ENCODE data around the gene RWDD1. TPM values are rescaled to one million over a fixed set of nuclear protein-coding genes. Genes with fewer than 3 reads are reported as not detected.

Gene RWDD1
- total and polyA plus RNA-seq, 8 donors, result 8.7 to 98.1 (median 47.6) TPM

DNA sequence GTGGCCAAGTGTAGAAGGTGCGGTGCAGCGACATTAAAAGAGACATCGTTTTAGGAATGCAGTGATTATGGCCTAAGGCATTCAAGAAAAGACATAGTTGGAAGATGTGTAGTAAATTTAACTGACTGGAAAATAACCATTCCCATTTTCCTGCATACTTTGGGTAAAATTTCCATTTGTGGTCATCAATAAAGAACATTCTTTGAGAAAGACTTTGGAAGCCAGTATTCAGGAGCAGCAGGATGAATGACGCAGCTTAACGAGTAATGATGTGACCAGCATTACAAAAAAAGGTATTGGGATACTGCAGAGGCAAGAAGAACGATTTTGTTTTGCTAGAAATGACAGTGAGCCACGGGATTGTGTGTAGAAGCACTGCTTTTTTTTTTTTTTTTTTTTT, 7.0 kb upstream of the RWDD1 start:
- Histone ChIP-seq H3K4me3 (no peak overlapping the region), H3K27ac (no peak overlapping the region), H3K27me3 (peaks cover 0 to 4% (median 0%) of the 10 kb centered on the region in 3 donors), H3K4me1 (peaks cover 0 to 14% (median 8%) of the 10 kb centered on the region in 4 donors), H3K36me3 (no peaks in the 10 kb centered on the region), H3K9me3 (no peaks in the 10 kb centered on the region)
- TF ChIP-seq EP300 (IDR thresholded peaks at IDR 0.05) (no peak), POLR2AphosphoS5 (IDR thresholded peaks at IDR 0.05) (no peak), POLR2A (IDR thresholded peaks at IDR 0.05) (no peak)
- TF ChIP-seq, protein P1, sequence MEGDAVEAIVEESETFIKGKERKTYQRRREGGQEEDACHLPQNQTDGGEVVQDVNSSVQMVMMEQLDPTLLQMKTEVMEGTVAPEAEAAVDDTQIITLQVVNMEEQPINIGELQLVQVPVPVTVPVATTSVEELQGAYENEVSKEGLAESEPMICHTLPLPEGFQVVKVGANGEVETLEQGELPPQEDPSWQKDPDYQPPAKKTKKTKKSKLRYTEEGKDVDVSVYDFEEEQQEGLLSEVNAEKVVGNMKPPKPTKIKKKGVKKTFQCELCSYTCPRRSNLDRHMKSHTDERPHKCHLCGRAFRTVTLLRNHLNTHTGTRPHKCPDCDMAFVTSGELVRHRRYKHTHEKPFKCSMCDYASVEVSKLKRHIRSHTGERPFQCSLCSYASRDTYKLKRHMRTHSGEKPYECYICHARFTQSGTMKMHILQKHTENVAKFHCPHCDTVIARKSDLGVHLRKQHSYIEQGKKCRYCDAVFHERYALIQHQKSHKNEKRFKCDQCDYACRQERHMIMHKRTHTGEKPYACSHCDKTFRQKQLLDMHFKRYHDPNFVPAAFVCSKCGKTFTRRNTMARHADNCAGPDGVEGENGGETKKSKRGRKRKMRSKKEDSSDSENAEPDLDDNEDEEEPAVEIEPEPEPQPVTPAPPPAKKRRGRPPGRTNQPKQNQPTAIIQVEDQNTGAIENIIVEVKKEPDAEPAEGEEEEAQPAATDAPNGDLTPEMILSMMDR (IDR thresholded peaks at IDR 0.05), result no peak
- 84 to 90% (median 86%) methylated on average over 7 of the region's 7 CpGs for WGBS, 5 donors
- no peak for DNase-seq
- intact Hi-C loops (cut with DNase I; ENCODE audit: low total_unique reads), result no loop called here

DNA sequence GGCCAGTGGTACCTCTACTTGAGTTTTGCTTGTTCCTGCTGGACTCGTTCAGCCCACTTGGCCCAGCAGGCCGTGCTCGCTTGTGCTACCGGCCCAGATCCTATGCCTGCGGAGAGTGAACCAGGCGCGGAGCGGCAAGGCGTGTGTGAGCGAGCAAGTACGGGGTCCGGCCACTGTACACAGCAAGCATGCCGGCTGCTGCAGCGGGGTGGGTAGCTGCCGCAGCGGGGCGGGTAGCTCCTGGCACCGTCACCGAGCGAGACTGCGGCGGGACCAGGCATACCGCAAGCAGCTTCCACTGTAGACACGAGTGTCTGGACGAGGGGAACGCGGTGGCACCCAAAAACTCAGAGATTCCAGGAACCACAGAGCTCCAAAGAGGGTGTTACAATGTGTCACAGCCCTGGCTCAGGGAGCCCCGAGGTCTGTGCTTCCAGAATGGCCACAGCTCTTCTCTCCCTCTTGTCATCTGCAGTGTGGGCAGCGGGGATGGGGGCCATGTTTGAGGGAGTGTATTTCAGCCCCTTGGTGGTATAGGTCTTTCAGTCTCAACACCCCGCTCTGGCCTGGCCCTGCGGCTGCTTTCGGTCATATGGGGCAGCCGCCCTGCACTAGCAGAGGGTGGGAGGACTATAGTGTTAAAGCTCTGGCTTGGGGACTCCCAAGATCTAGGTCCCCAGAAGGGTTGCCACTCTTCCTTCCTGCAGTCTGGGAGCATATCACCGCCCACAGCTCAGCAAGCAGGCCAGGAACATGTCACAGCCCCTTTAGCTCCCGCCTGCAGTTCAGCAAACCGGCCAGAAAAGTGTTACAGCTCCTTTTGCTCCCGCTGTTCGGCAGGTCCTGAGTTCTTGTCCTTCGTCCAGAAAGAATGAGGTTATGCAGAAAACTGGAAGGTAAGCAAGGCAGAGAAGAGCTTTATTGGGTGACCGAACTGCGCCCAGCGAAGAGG, 6.1 kb upstream of the RWDD1 start:
- Histone ChIP-seq H3K27me3 (peaks cover 0 to 4% (median 0%) of the 10 kb centered on the region in 3 donors), H3K9me3 (no peaks in the 10 kb centered on the region), H3K27ac (no peak overlapping the region), H3K4me1 (peaks cover 7 to 21% (median 16%) of the 10 kb centered on the region in 4 donors), H3K4me3 (peak overlapping the region; percentile 34 to 41 (median 36)), H3K36me3 (no peaks in the 10 kb centered on the region)
- intact Hi-C loops (cut with DNase I; ENCODE audit: low total_unique reads), result no loop called here
- 39 to 63% (median 45%) methylated on average over 39 to 42 of the region's 42 CpGs for WGBS, 5 donors
- TF ChIP-seq EP300 (IDR thresholded peaks at IDR 0.05), result no peak
- TF ChIP-seq POLR2AphosphoS5 (IDR thresholded peaks at IDR 0.05), result no peak
- TF ChIP-seq POLR2A (IDR thresholded peaks at IDR 0.05), result no peak
- TF ChIP-seq, protein P1 (IDR thresholded peaks at IDR 0.05), result no peak
- DNase-seq, result peak in 1 of 2 donors; percentile 65

DNA sequence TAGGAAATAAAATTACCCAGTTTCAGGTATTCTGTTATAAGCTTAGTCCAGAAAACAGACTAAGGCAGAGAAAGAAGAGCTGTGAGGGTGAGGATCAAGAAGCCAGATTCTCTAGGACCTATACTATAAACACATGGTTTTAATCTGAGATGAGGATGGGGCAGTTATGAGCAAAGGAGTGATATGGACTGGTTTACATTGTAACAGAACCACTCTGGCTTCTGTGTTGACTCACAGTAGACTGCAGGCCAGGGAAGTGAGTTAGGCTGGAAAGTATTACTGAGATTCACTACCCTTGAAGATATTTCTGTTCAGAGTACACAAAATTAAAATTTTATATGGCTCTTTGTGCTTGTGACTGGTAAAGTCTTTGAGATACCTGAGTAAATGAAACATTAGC, 3.2 kb upstream of the RWDD1 start:
- Histone ChIP-seq H3K4me1 (peaks cover 18 to 30% (median 27%) of the 10 kb centered on the region in 4 donors), H3K4me3 (no peak overlapping the region), H3K27ac (no peak overlapping the region), H3K27me3 (peaks cover 0 to 4% (median 0%) of the 10 kb centered on the region in 3 donors), H3K36me3 (no peaks in the 10 kb centered on the region), H3K9me3 (no peaks in the 10 kb centered on the region)
- intact Hi-C loops (cut with DNase I; ENCODE audit: low total_unique reads), result no loop called here
- TF ChIP-seq, protein P1 (IDR thresholded peaks at IDR 0.05), result no peak
- TF ChIP-seq POLR2AphosphoS5 (IDR thresholded peaks at IDR 0.05), result no peak
- TF ChIP-seq EP300 (IDR thresholded peaks at IDR 0.05), result no peak
- no peak for TF ChIP-seq POLR2A (IDR thresholded peaks at IDR 0.05)
- no peak for DNase-seq

DNA sequence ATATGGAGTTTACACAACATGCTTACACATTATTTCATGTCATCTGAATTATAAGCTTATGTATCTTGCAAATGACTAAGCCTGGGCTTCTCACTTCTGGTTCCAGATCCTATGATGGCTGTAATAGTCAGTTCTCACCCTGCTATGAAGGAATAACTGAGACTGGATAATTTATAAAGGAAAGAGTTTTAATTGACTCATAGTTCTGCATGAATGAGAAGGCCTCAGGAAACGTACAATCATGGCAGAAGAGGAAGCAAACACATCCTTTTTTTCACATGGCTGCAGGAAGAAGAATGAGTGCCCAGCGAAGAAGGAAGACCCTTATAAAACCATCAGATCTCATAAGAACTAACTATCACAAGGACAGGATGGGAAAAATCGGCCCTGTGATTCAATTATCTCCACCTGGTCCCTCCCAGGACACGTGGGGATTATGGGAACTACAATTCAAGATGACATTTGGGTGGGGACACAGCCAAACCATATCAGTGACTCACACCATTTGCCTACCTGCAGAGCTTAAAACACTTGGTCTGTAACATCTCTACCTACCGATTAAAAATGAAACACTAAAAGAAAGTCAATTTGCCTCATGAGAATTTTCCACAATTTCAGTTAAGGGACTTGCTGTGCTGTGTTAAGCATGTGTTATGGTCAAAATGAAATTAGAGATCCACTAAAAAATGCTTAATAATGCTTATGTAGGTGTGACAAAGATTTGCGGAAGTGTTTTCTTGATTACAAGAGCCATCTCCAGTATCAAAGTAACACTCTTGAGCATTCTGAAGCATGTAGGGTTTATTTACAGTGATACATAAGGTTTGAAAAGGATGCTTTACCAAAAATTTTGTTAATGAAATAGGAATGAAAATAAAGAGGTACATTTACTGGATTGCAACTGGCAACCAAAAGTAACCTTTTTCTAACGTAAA, 2.2 kb upstream of the RWDD1 start:
- Histone ChIP-seq H3K27me3 (no peaks in the 10 kb centered on the region), H3K9me3 (no peaks in the 10 kb centered on the region), H3K27ac (no peak overlapping the region), H3K36me3 (peaks cover 0 to 3% (median 0%) of the 10 kb centered on the region in 4 donors), H3K4me3 (no peak overlapping the region), H3K4me1 (peaks cover 24 to 39% (median 34%) of the 10 kb centered on the region in 4 donors)
- WGBS, 5 donors, result 63 to 67% (median 64%) methylated on average over 7 of the region's 7 CpGs
- intact Hi-C loops (cut with DNase I; ENCODE audit: low total_unique reads), result no loop called here
- DNase-seq, result no peak
- TF ChIP-seq POLR2AphosphoS5 (IDR thresholded peaks at IDR 0.05), result no peak
- TF ChIP-seq EP300 (IDR thresholded peaks at IDR 0.05), result no peak
- TF ChIP-seq POLR2A (IDR thresholded peaks at IDR 0.05), result no peak
- TF ChIP-seq, protein P1 (IDR thresholded peaks at IDR 0.05), result no peak

Data from stomach (tissue), 9 donors.